ENCODE data around the gene CTF1.

- TF ChIP-seq, protein P1, sequence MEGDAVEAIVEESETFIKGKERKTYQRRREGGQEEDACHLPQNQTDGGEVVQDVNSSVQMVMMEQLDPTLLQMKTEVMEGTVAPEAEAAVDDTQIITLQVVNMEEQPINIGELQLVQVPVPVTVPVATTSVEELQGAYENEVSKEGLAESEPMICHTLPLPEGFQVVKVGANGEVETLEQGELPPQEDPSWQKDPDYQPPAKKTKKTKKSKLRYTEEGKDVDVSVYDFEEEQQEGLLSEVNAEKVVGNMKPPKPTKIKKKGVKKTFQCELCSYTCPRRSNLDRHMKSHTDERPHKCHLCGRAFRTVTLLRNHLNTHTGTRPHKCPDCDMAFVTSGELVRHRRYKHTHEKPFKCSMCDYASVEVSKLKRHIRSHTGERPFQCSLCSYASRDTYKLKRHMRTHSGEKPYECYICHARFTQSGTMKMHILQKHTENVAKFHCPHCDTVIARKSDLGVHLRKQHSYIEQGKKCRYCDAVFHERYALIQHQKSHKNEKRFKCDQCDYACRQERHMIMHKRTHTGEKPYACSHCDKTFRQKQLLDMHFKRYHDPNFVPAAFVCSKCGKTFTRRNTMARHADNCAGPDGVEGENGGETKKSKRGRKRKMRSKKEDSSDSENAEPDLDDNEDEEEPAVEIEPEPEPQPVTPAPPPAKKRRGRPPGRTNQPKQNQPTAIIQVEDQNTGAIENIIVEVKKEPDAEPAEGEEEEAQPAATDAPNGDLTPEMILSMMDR (IDR thresholded peaks at IDR 0.05; ENCODE audit: low read depth, low read length, missing input control), result no peak
- TF ChIP-seq FOXA1 (IDR thresholded peaks at IDR 0.05), result no peak
- TF ChIP-seq JUND (IDR thresholded peaks at IDR 0.05), result no peak
- TF ChIP-seq TAF1 (conservative IDR thresholded peaks at IDR 0.05), result no peak
- no peak for TF ChIP-seq GABPA (IDR thresholded peaks at IDR 0.05 in 1 of 2, conservative IDR thresholded peaks at IDR 0.05 in 1 of 2)
- no peak for TF ChIP-seq SP1 (IDR thresholded peaks at IDR 0.05)
- TF ChIP-seq, protein P2, sequence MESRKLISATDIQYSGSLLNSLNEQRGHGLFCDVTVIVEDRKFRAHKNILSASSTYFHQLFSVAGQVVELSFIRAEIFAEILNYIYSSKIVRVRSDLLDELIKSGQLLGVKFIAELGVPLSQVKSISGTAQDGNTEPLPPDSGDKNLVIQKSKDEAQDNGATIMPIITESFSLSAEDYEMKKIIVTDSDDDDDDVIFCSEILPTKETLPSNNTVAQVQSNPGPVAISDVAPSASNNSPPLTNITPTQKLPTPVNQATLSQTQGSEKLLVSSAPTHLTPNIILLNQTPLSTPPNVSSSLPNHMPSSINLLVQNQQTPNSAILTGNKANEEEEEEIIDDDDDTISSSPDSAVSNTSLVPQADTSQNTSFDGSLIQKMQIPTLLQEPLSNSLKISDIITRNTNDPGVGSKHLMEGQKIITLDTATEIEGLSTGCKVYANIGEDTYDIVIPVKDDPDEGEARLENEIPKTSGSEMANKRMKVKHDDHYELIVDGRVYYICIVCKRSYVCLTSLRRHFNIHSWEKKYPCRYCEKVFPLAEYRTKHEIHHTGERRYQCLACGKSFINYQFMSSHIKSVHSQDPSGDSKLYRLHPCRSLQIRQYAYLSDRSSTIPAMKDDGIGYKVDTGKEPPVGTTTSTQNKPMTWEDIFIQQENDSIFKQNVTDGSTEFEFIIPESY (IDR thresholded peaks at IDR 0.05), result no peak
These were observed 50.5 kb downstream of the CTF1 start for GRCh38 chr16:30946671-30947540.
